ENCODE results near the gene LYL1. TPM values are rescaled to one million over a fixed set of nuclear protein-coding genes. Genes with fewer than 3 reads are reported as not detected.

Gene LYL1
- total RNA-seq, 1 donor from 2014 or later: 20.2 TPM

DNA sequence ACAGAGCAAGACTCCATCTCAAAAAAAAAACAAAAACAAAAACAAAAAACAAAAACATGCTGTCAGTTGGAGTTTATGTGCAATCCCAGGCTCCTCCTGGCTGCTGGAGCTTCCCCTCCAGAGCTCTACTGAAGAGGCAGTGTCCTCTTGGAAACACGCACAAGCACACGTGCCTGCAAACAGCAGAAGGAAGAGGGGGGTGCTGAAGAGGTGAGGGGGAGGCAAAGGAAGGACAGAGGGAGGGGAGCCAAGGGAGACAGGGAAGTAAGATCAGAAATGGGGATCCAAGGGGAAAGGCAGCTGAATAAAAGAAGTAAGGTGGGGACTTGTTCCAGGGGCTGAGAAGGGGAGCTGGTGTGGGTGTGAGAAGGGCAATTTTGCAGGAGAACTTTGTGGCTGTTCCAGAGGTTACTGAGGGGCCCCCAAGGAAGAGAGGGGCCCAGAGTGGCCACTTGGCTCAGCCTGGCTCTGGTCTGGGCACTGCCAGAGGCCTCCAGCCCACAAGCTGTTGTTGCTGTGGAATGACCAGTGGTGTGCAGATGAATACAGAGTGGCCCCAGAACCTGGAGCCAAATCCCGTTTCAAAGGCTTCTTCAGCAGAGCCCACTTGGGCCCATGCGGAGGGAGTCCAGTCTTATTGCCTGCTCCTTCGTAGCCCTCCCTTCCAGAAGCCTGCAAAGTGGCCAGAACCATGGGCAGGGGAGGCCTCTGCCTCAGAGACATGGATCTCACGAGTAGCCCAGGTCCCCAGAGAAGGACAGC lies 34.4 kb downstream of the LYL1 start:
- ATAC-seq (peak; percentile 44), DNase-seq (ENCODE audit: low spot score) (no peak)
- intact Hi-C loops (cut with DNase I): loop anchor here (10.0 kb wide), 1 partner anchor 83 kb away; no protein-coding TSS in a partner anchor

GRCh38 chr19:13066933-13067807 lies 35.5 kb downstream of the LYL1 start:
- ATAC-seq: no peak
- intact Hi-C loops (cut with DNase I): loop anchor here (10.0 kb wide), 1 partner anchor 82 kb away; no protein-coding TSS in a partner anchor
- no peak for DNase-seq (ENCODE audit: low spot score)

DNA sequence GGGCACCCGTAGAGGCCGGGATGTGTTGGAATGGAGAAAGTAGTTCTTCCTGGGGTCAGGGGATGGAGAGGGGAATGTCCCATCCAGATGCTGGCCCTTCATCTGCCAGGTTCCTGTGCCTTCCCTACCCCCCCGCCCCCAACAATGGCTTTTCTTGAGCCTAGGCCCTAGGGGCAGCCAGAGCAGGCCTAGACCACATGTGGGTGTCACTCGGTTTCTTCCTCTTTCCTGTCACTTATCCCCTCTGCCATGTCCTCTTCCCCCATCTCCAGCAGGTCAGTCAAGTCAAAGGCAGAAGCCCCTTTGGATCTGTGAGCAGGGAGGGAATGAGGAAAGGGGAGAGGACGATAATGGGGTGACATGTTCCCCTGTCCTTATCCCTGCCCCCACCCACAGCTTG lies 36.4 kb downstream of the LYL1 start:
- ATAC-seq (no peak), DNase-seq (ENCODE audit: low spot score) (no peak)
- intact Hi-C loops (cut with DNase I): loop anchor here (10.0 kb wide), 1 partner anchor 81 kb away; no protein-coding TSS in a partner anchor

DNA sequence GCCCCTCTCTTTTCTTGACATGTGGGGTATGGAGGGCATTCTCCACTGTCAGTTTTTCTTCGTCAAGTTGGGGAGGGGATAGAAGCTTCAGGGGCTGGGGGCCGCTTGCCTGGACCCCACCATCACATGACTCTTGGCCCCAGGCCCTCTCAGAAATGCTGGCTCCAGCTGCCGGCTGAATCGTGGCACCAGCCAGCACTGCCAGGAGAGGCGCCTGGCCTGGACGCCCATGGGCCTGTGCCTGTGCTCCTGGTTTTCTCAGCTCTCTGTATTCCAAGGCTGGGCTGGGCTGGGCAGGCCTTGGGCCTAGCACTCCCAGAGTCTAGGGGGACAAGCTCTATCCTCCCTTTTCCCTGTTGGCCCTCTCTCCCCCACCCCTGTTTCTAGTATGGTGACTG lies 38.6 kb downstream of the LYL1 start:
- DNase-seq (ENCODE audit: low spot score): no peak
- no peak for ATAC-seq
- intact Hi-C loops (cut with DNase I): loop anchor here (10.0 kb wide), 1 partner anchor 79 kb away; no protein-coding TSS in a partner anchor

GRCh38 chr19:13063461-13064091 lies 39.1 kb downstream of the LYL1 start:
- ATAC-seq: peak; percentile 14
- intact Hi-C loops (cut with DNase I): loop anchor here (10.0 kb wide), 1 partner anchor 79 kb away; no protein-coding TSS in a partner anchor
- no peak for DNase-seq (ENCODE audit: low spot score)

GRCh38 chr19:13062317-13062716 lies 40.3 kb downstream of the LYL1 start:
- DNase-seq (ENCODE audit: low spot score) (no peak), ATAC-seq (no peak)
- intact Hi-C loops (cut with DNase I): loop anchor here (10.0 kb wide), 1 partner anchor 78 kb away; no protein-coding TSS in a partner anchor

DNA sequence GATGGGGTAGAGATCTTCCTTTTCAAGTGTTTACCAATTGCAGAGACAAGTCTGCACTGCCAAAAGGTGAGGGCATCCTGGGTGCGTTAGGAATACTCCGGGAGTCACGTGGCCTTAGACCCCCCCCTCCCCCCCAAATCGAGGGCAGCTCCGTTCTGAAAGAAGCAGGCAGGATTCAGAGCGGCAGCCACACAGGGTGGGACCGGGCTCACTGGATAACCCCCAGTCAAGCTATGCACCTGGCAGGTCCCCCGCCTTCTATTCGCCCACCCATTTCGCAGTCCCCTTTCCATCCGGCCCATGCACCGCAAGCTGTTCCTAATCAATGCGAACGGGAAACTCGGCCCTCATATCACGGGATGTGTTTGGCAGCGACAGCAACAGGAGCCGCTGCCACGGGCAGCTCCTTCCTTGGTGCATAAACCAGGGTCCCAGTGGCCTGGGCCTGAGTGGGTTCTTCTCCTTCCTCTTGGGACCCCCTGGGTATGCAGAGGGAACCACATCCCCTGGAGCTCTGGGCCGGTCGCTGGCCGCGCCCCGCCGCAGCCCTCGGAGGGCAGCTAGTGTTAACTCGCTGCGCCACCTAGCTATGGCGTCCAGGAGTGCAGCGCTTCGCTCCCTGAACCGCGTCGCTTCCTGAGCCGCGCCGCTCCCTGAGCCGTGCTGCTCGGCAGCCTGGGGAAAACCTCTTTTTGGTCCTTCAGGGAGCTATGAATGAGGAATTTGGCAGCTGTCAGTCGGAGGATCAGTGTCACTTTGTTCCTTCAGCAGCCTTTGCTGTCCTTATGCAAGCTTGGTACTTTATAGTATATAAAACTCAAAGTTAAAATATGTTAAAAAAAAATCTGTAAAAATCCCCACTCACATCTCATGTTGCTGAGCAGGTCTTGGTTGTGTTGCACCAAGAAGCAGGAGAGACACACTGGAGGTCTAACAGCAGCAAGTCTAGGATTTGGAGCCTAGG lies 41.4 kb downstream of the LYL1 start:
- ATAC-seq (peak; percentile 87), DNase-seq (ENCODE audit: low spot score) (peak; percentile 94)
- intact Hi-C loops (cut with DNase I): loop anchor here (10.0 kb wide), 1 partner anchor 76 kb away; no protein-coding TSS in a partner anchor

DNA sequence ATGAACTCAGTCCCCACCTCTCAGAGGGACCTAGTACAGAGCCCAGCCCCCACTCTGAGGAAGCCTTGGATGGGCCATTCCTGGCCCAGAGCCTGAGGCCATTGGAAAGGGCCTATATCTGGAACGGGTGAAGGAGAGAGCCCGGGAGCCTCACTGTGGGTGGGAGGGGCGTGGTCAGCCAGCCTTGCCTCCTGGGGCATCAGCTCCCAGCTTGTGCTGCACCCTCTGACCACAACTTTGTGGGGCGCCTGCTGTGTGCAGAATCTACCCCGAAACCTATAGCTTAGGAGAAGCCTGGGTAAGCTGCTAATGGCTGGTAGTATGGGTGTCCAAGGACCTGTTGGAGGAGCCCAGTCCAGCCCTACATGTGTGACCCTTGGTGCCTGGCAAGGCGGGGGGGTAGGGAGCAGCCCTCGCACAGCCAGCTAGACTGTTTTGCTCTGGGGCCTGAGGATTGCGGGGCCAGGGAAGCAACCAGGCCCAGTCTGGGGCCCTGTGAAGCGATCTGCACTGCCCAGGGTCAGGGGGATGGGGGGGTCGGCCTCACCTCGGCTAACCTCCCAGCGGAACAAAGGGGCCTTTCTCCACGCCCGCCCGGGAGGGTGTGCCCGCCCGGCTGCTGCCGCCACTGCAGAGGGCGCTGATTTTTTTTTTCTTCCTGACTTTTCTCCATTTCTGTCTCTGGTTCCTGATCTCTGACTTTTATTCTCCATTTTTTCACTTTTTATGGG lies 42.3 kb downstream of the LYL1 start:
- ATAC-seq (peak; percentile 8), DNase-seq (ENCODE audit: low spot score) (peak; percentile 83)
- intact Hi-C loops (cut with DNase I): loop anchor here (10.0 kb wide), 1 partner anchor 76 kb away; no protein-coding TSS in a partner anchor

DNA sequence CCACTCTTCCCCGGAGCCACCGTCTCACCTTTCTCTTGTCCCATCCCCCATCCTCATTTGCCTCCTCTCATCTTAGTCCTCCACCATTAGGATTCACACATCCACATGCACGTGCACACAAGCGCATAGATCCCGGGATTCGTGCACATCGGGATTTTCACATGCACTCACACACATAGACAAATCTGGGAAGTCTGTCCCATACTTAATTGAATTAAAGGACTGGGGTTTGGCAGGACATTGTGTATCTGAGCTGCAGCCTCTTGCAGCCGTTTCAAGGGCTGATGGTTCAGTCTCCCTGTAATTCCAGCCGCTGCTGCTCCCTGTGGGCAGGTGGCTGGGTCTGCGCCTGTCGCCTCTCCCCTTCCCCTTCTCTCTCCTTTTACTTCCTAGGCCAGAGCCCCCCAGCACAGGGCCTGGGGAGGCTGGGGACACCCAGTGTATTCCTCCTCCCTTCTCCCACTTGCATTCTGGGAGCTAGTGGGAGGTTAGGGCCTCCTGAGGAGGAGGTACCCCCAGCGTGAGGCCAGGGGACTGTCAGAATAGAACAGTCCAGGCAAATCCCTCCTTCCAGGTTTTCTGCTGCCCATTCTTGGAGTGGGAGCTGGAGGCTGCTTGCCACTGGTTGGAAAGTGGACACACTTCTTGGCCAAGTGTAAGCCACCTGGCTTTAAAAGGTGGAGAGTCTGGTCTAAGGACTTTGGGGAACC lies 43.6 kb downstream of the LYL1 start:
- DNase-seq (ENCODE audit: low spot score) (no peak), ATAC-seq (no peak)
- intact Hi-C loops (cut with DNase I): no loop called here

- no peak for DNase-seq (ENCODE audit: low spot score)
- ATAC-seq: no peak
- intact Hi-C loops (cut with DNase I): no loop called here
Observed at GRCh38 chr19:13057744-13058143, 44.9 kb downstream of the LYL1 start.

DNA sequence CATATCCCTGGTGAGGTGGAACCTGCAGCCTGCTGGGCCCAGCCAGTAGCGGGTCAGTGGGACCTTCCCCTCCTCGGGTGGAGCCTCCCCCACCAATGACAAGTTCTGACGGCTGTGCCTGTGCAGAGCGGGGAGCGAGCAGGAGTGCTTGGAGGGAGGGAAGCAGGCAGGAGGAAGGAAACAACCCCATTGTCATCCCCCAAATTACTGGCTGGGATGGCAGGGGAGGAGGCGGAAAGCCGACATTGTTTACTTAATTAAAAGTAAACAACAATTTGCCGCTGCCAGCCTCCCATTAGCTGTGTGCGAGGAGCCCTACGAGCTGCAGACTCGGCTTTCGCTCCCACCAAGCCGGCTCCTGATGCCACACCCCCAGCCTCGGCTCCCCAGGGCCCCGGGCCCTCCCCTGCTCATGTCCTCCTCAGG lies 45.5 kb downstream of the LYL1 start:
- ATAC-seq: no peak
- DNase-seq (ENCODE audit: low spot score): no peak
- intact Hi-C loops (cut with DNase I): no loop called here

DNA sequence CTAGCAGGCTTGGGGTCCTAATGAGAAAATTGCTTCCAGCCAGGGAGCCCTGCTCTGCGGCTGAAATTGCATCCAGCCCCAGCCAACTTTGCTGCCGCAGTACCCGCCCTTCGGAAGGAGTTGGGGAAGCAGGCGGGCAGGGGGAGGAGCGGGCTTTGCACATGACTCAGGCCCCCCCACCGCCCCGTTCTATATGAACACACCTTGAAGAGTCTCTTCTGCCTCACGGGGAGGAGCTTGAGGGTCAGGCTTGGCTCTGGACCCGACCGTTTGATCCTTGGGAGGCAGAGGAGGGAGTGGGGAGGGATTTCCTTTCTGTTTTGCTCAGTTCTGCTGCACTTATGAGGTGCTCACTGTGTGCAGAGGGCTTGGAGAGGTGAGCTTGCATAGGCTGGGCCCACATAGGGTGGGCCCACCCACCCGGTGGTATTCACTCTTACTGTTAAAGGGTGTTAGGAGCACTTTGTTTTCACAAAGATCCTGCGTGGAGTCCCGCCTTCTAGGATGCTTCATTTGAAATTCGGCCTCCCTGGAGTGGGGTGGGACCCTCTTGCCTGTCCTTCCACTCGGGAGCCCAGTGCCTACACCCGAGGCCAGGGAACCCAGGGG lies 46.5 kb downstream of the LYL1 start:
- peak; percentile 78 for DNase-seq (ENCODE audit: low spot score)
- peak; percentile 5 for ATAC-seq
- intact Hi-C loops (cut with DNase I): no loop called here

DNA sequence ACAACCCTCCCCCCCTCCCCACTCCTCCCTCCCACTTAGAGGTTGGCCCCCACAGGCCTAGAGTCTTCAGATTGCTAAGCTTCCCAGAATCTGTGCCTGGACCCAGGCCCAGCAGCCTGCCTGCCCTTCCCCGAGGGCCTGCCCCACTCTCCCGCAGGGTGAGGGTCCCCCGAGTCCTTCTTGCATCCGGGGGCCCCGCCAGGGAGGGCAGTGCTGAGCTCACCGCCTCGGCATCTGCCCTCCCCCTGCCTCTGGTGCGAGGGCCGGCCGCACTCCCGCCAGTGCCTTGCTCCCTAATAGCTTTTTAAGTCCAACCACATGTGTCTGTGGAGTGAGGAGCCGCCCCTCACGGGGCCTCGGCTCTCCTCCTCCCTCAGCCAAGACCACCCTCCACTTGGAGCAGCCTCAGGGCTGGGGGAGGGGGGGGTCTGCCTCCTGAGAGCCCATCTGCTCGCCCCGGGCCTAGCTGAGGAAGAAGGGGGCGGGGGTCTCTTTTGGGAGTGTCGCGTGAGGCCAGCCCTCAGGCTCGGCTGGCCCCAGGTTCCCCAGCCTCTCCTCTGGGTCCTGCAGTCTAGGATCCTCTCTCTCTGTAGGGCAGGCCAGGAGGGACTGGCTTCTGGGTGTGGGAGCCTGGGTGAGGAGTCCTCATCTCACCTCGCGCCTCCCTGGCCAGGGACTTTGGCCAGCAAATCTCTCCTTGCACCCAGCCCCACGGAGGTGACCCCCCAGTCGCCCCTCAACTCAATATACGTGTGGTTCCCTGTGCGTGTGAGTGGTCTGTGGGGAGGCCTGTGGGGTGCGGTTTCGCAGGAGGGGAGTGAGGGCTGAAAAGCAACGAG lies 47.2 kb downstream of the LYL1 start:
- intact Hi-C loops (cut with DNase I): no loop called here
- DNase-seq (ENCODE audit: low spot score): peak; percentile 91

DNA sequence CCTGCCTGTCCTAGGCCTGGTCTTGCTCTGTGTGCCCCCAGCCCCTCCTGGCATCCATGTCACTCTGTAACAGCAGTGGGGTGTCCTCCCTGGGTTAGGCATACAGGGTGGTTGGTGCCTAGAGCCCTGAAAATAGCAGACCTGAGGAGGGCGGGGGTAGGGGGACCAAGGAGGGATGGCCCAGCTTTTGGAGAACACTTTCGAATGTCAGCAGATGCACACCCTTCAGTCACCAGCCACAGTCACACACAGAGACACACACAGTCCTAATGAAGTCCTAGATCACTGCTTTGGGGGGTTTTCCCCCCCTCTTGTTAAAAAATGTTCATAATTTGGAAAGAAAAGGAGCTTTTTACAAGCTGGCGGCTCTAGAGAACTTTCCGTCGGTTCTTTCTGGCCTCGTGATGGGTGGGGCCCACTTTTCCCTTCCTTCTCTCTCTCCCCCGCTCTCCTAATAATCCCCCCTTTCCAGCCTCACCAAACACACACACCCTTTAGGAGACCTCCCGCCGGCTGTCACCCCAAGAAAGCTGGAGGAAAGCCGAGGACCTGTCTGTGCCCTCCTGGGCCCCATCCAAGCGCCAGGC lies 47.9 kb downstream of the LYL1 start:
- ATAC-seq (peak; percentile 46), DNase-seq (ENCODE audit: low spot score) (peak; percentile 82)
- intact Hi-C loops (cut with DNase I): no loop called here

More for the DNA sequence above, 47.2 kb downstream of the LYL1 start:
- ATAC-seq: peak; percentile 79
